Liver (tissue), 9 donors: ENCODE results near the gene GALNT10. TPM values are rescaled to one million over a fixed set of nuclear protein-coding genes. Genes with fewer than 3 reads are reported as not detected.

Experiments
- DNase-seq: peaks from one replicate; pipeline ENCODE4 v3.0.0-alpha.2; 2017; ENCODE audit warnings: low spot score
- H3K27ac ChIP-seq, 2 donors: one replicate each; pipeline ENCODE4 v1.7.0; 2013; ENCODE audit warnings: inconsistent platforms in 2 of 2, low read length in 2 of 2, control low read depth in 1 of 2, low read depth in 1 of 2, mild to moderate bottlenecking in 1 of 2
- H3K27me3 ChIP-seq, 4 donors: one replicate each; pipeline versions ENCODE4 v1.6.1 to v1.7.0; 2013; ENCODE audit warnings: low read length in 3 of 4, inconsistent platforms in 1 of 4, mild to moderate bottlenecking in 1 of 4, moderate library complexity in 1 of 4; ENCODE audit not compliant: control insufficient read depth in 4 of 4, insufficient read depth in 4 of 4
- H3K36me3 ChIP-seq, 4 donors: one replicate each; pipeline versions ENCODE4 v1.6.1 to v1.7.0; 2013; ENCODE audit warnings: low read length in 3 of 4, mild to moderate bottlenecking in 3 of 4, low read depth in 1 of 4, moderate library complexity in 1 of 4; ENCODE audit not compliant: control insufficient read depth in 4 of 4, insufficient read depth in 3 of 4
- H3K4me1 ChIP-seq, 4 donors: one replicate each; pipeline versions ENCODE4 v1.6.1 to v1.7.0; 2013; ENCODE audit warnings: low read length in 3 of 4, mild to moderate bottlenecking in 3 of 4, moderate library complexity in 1 of 4; ENCODE audit not compliant: control insufficient read depth in 4 of 4, insufficient read depth in 4 of 4
- H3K4me3 ChIP-seq, 3 donors: one replicate each; pipeline versions ENCODE4 v1.6.1 to v1.7.0; 2013; ENCODE audit warnings: low read length in 3 of 3, control low read depth in 1 of 3, low read depth in 1 of 3, mild to moderate bottlenecking in 1 of 3
- H3K9ac ChIP-seq, 2 donors: one replicate each; pipeline ENCODE4 v1.7.0; 2013; ENCODE audit warnings: low read length in 2 of 2, mild to moderate bottlenecking in 2 of 2, moderate library complexity in 2 of 2, control low read depth in 1 of 2, low read depth in 1 of 2
- H3K9me3 ChIP-seq, 4 donors: one replicate each; pipeline versions ENCODE4 v1.6.1 to v1.7.0; 2013; ENCODE audit warnings: low read length in 3 of 4; ENCODE audit not compliant: control insufficient read depth in 4 of 4
- ATF3 ChIP-seq: IDR thresholded peaks from 2 replicates; pipeline ENCODE4 v1.6.1; 2016; ENCODE audit warnings: antibody characterized with exemption
- EGR1 ChIP-seq, 2 donors: IDR thresholded peaks; 2 replicates each; pipeline ENCODE4 v1.6.1; 2016 to 2018; ENCODE audit warnings: antibody characterized with exemption in 2 of 2, low read depth in 2 of 2
- FOXA1 ChIP-seq: IDR thresholded peaks from 2 replicates; pipeline ENCODE4 v1.6.1; 2016; ENCODE audit warnings: antibody characterized with exemption
- FOXA2 ChIP-seq: IDR thresholded peaks from 2 replicates; pipeline ENCODE4 v1.6.1; 2016; ENCODE audit warnings: antibody characterized with exemption
- GABPA ChIP-seq, 2 donors: IDR thresholded peaks in 1 of 2; conservative IDR thresholded peaks in 1 of 2; 2 replicates each; pipeline ENCODE4 v1.6.1; 2016; ENCODE audit warnings: antibody characterized with exemption in 2 of 2, mild to moderate bottlenecking in 1 of 2, moderate library complexity in 1 of 2
- HNF4A ChIP-seq, 2 donors: conservative IDR thresholded peaks; 2 replicates each; pipeline ENCODE4 v1.6.1; 2016; ENCODE audit warnings: antibody characterized with exemption in 2 of 2, mild to moderate bottlenecking in 2 of 2
- HNF4G ChIP-seq: IDR thresholded peaks from 2 replicates; pipeline ENCODE4 v1.6.1; 2016; ENCODE audit warnings: antibody characterized with exemption
- JUND ChIP-seq, 2 donors: IDR thresholded peaks; 2 replicates each; pipeline ENCODE4 v1.6.1; 2016; ENCODE audit warnings: antibody characterized with exemption in 2 of 2
- MAX ChIP-seq: IDR thresholded peaks from 2 replicates; pipeline ENCODE4 v1.6.1; 2016; ENCODE audit warnings: antibody characterized with exemption
- NR2F2 ChIP-seq: IDR thresholded peaks from 2 replicates; pipeline ENCODE4 v1.6.1; 2016; ENCODE audit warnings: antibody characterized with exemption
- RAD21 ChIP-seq, 2 donors: IDR thresholded peaks; 2 replicates each; pipeline ENCODE4 v1.6.1; 2016; ENCODE audit warnings: antibody characterized with exemption in 2 of 2, mild to moderate bottlenecking in 2 of 2
- REST ChIP-seq: IDR thresholded peaks from 2 replicates; pipeline ENCODE4 v1.6.1; 2016; ENCODE audit warnings: antibody characterized with exemption, mild to moderate bottlenecking
- RXRA ChIP-seq, 2 donors: IDR thresholded peaks; 2 replicates each; pipeline ENCODE4 v1.6.1; 2017 to 2018; ENCODE audit warnings: antibody characterized with exemption in 2 of 2, mild to moderate bottlenecking in 1 of 2
- SP1 ChIP-seq: IDR thresholded peaks from 2 replicates; pipeline ENCODE4 v1.6.1; 2018; ENCODE audit warnings: antibody characterized with exemption, mild to moderate bottlenecking
- TAF1 ChIP-seq: conservative IDR thresholded peaks from 2 replicates; pipeline ENCODE4 v1.6.1; 2016; ENCODE audit warnings: antibody characterized with exemption, mild to moderate bottlenecking
- YY1 ChIP-seq: IDR thresholded peaks from 2 replicates; pipeline ENCODE4 v1.6.1; 2016; ENCODE audit warnings: antibody characterized with exemption, mild to moderate bottlenecking
- WGBS: extraction: QIAGEN DNeasy Blood & Tissue Kit; methylation state at CpG from one replicate; pipeline ENCODE4 v1.1.7; 2013; 5-methylcytosine and 5-hydroxymethylcytosine counted together
- polyA plus RNA-seq, 2 donors: library from polyadenylated mRNA; stranded (reverse) in 1 of 2; unstranded in 1 of 2; fragments of 200-250 nt in 1 of 2; fragments of >200 nt in 1 of 2; fragmentation: Nextera tagmentation in 1 of 2; extraction: Ambion mirVana in 1 of 2; gene quantifications; one replicate each; pipeline versions ENCODE4 v1.2.1 to v1.2.3, GENCODE V29; 2013 to 2015
- total RNA-seq, 2 donors: library from RNA; depleted of rRNA; stranded (reverse); fragments of >200 nt; gene quantifications; one replicate each; pipeline ENCODE4 v1.2.3, GENCODE V29; 2014
- TF ChIP-seq, protein P1 (sequence below): IDR thresholded peaks from 2 replicates; pipeline ENCODE4 v1.6.1; 2016; ENCODE audit warnings: antibody characterized with exemption
- TF ChIP-seq, protein P2 (sequence below): fragments of 150-350 bp; IDR thresholded peaks from 2 replicates; pipeline ENCODE4 v1.5.1; 2017; ENCODE audit warnings: improper control_type of control experiment, low read depth, low read length; ENCODE audit not compliant: missing input control
- donor health status: healthy.
- donor health status: healthy.
- donor health status: healthy.
- donor health status: healthy.
- donor health status: healthy.

Gene GALNT10
- total and polyA plus RNA-seq, 4 donors, result 1.1 to 17.8 (median 5.3) TPM

GRCh38 chr5:154400678-154401077 lies 210.1 kb downstream of the GALNT10 start:
- DNase-seq, result no peak
- no peak overlapping the region for H3K4me3 ChIP-seq
- WGBS, result 86% methylated on average over 3 of the region's 3 CpGs

More at GRCh38 chr5:154400678-154401077, 210.1 kb downstream of the GALNT10 start:
- H3K27me3 ChIP-seq, result no peaks in the 10 kb centered on the region
- no peaks in the 10 kb centered on the region for H3K36me3 ChIP-seq
- no peak for TF ChIP-seq MAX
- TF ChIP-seq EGR1 (IDR thresholded peaks at IDR 0.05; ENCODE audit: low read depth in 2 of 2), result no peak
- no peak for TF ChIP-seq TAF1
- TF ChIP-seq SP1, result no peak
- TF ChIP-seq FOXA2, result no peak
- TF ChIP-seq, protein P1, sequence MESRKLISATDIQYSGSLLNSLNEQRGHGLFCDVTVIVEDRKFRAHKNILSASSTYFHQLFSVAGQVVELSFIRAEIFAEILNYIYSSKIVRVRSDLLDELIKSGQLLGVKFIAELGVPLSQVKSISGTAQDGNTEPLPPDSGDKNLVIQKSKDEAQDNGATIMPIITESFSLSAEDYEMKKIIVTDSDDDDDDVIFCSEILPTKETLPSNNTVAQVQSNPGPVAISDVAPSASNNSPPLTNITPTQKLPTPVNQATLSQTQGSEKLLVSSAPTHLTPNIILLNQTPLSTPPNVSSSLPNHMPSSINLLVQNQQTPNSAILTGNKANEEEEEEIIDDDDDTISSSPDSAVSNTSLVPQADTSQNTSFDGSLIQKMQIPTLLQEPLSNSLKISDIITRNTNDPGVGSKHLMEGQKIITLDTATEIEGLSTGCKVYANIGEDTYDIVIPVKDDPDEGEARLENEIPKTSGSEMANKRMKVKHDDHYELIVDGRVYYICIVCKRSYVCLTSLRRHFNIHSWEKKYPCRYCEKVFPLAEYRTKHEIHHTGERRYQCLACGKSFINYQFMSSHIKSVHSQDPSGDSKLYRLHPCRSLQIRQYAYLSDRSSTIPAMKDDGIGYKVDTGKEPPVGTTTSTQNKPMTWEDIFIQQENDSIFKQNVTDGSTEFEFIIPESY, result no peak
- no peak for TF ChIP-seq HNF4A (conservative IDR thresholded peaks at IDR 0.05)
- no peak for TF ChIP-seq HNF4G
- no peak for TF ChIP-seq YY1
- no peak for TF ChIP-seq JUND (IDR thresholded peaks at IDR 0.05)
- TF ChIP-seq REST, result no peak
- no peak for TF ChIP-seq ATF3
- TF ChIP-seq GABPA (IDR thresholded peaks at IDR 0.05 in 1 of 2, conservative IDR thresholded peaks at IDR 0.05 in 1 of 2), result no peak
- no peak for TF ChIP-seq RAD21 (IDR thresholded peaks at IDR 0.05)
- no peak for TF ChIP-seq NR2F2
- no peak for TF ChIP-seq FOXA1
- TF ChIP-seq, protein P2, sequence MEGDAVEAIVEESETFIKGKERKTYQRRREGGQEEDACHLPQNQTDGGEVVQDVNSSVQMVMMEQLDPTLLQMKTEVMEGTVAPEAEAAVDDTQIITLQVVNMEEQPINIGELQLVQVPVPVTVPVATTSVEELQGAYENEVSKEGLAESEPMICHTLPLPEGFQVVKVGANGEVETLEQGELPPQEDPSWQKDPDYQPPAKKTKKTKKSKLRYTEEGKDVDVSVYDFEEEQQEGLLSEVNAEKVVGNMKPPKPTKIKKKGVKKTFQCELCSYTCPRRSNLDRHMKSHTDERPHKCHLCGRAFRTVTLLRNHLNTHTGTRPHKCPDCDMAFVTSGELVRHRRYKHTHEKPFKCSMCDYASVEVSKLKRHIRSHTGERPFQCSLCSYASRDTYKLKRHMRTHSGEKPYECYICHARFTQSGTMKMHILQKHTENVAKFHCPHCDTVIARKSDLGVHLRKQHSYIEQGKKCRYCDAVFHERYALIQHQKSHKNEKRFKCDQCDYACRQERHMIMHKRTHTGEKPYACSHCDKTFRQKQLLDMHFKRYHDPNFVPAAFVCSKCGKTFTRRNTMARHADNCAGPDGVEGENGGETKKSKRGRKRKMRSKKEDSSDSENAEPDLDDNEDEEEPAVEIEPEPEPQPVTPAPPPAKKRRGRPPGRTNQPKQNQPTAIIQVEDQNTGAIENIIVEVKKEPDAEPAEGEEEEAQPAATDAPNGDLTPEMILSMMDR, result no peak
- no peak for TF ChIP-seq RXRA (IDR thresholded peaks at IDR 0.05)
- peaks cover 3 to 8% (median 5%) of the 10 kb centered on the region in 4 donors for H3K4me1 ChIP-seq
- H3K9ac ChIP-seq, result no peak overlapping the region
- H3K27ac ChIP-seq, result no peak overlapping the region
- no peaks in the 10 kb centered on the region for H3K9me3 ChIP-seq
